ENCODE results near the gene C2orf69.

The C2orf69 gene

DNA sequence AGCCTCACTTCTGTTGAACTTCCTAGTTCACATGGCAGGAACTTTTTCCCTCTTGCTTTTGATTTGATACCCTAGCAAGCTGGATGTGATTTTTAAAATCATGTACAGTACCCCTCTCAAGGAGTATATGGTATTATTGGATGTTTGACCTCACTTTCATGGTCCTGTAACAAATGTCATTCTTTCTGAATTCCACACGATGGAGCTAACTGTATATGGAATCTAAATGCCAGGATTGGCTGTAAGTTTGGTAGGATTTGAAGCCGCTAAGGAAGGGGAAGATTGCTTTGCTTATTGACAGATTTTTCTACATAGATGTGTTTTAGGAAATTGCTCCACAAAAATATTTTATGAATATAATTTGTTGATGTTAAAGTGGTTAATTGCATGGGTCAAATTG, 62.6 kb downstream of the C2orf69 start:
- DNase-seq, result no peak

- DNase-seq, result no peak
Measured at GRCh38 chr2:199975273-199975895, 64.3 kb downstream of the C2orf69 start.

Measured in stimulated activated CD4-positive, alpha-beta T cell treated with anti-CD3 and anti-CD28 coated beads, Interleukin-4, amount 100 ng/mL, for 4 hours (primary cell).